Upper lobe of left lung (tissue), 4 donors: ENCODE data around the gene FLAD1.

Experiments used
- CTCF ChIP-seq, 6 experiments: fragments of 450-650 bp in 4 of 6; fragments of 200-600 bp in 2 of 6; sonication (generic) in 2 of 6; IDR thresholded peaks; one replicate each; pipeline ENCODE4 v1.5.1; 2016 to 2019; ENCODE audit warnings: antibody characterized with exemption in 6 of 6
- POLR2AphosphoS5 ChIP-seq, 2 donors: sonication (generic); formaldehyde crosslinking; IDR thresholded peaks; one replicate each; pipeline ENCODE4 v1.5.1; 2017; ENCODE audit warnings: antibody characterized with exemption in 2 of 2

GRCh38 chr1:154990276-154990675, 7.1 kb downstream of the FLAD1 start:
- TF ChIP-seq CTCF (IDR thresholded peaks at IDR 0.05) (no peak), POLR2AphosphoS5 (IDR thresholded peaks at IDR 0.05) (no peak)
